ENCODE measurements around the gene SPINK9. TPM values are rescaled to one million over a fixed set of nuclear protein-coding genes. Genes with fewer than 3 reads are reported as not detected.

The SPINK9 gene
- total and polyA plus RNA-seq, 8 donors = not detected

DNA sequence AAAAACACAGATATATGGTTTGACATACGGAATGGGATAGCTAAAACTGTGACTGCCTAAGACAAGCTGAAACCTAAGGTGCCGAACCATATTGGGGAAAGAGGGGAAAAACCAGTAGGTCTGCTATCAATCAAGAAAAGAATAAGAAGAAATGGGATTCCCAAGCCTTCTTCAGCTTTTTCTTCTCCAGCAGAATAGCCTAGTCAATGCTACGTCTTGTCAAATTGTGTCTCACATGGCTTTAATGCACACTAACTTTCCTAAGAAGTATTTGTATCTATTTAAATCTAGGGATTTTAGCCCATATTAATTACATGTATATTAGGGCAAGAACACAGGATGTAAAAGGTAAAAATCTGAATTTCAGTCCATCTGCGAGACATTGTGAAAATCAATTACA is 47.6 kb downstream of the SPINK9 start:
- peak in 1 of 2 donors; percentile 26 for DNase-seq
- Histone ChIP-seq H3K36me3 (peaks cover 0 to 10% (median 8%) of the 10 kb centered on the region in 4 donors), H3K4me3 (peak overlapping the region; percentile 66 to 85 (median 83)), H3K27me3 (no peaks in the 10 kb centered on the region), H3K9me3 (peaks cover 0 to 6% (median 0%) of the 10 kb centered on the region in 4 donors), H3K27ac (peak overlapping the region in 4 of 5 donors; percentile 92 to 97 (median 94)), H3K4me1 (peaks cover 25 to 68% (median 50%) of the 10 kb centered on the region in 4 donors)
- intact Hi-C loops (cut with DNase I; ENCODE audit: low total_unique reads) = no loop called here
- 17 to 42% (median 24%) methylated on average over 4 of the region's 4 CpGs for WGBS, 5 donors
- no peak for TF ChIP-seq EP300 (IDR thresholded peaks at IDR 0.05)
- TF ChIP-seq, protein P1, sequence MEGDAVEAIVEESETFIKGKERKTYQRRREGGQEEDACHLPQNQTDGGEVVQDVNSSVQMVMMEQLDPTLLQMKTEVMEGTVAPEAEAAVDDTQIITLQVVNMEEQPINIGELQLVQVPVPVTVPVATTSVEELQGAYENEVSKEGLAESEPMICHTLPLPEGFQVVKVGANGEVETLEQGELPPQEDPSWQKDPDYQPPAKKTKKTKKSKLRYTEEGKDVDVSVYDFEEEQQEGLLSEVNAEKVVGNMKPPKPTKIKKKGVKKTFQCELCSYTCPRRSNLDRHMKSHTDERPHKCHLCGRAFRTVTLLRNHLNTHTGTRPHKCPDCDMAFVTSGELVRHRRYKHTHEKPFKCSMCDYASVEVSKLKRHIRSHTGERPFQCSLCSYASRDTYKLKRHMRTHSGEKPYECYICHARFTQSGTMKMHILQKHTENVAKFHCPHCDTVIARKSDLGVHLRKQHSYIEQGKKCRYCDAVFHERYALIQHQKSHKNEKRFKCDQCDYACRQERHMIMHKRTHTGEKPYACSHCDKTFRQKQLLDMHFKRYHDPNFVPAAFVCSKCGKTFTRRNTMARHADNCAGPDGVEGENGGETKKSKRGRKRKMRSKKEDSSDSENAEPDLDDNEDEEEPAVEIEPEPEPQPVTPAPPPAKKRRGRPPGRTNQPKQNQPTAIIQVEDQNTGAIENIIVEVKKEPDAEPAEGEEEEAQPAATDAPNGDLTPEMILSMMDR (IDR thresholded peaks at IDR 0.05) = no peak
- no peak for TF ChIP-seq POLR2A (IDR thresholded peaks at IDR 0.05)
- no peak for TF ChIP-seq POLR2AphosphoS5 (IDR thresholded peaks at IDR 0.05)

DNA sequence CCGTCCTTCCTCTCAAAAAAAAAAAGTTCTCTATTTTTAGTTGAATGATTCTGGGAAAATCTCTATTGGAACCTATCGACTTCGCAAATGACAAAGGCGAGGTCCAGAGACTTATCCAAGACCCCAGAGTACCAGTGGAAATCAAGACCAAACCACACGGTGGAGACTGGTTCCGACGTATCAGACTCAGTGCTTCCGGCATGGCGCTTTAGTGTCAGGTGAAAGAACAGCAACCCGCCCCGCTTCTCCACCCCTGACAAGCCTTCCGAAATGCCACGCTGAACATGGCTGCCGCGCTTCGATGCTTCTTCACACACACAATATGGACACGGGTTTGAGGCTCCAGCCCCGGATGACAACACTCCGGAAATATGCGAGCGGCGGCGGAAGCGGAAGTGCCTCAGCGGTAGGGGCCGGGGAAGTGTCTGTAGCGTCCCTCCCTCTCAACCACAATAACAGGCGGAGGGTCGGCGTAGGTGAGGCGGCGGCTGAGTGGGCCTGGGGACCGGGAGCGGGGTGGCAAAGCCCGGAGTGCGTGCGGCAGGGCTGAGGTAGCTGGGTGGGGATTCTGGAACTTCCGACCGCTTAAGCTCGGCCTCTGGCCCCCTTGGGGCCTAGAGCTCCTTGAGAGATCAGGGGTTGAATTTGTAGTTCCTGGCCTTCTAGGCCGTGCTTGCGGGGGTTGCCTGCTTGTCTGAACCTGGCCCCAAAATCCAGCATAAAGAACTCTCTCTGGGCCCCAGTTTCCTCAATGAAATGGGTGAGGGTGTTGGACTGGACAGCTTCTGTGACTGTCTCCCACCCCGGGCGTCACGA is 48.4 kb downstream of the SPINK9 start, which contains the start of gene FBXO38:
Gene FBXO38 (plus strand): TSS at position 395 of the 816 bp plus-strand sequence. CDS start 10,819 bp downstream, outside the sequence.
- Histone ChIP-seq H3K36me3 (peaks cover 0 to 10% (median 8%) of the 10 kb centered on the region in 4 donors), H3K27me3 (no peaks in the 10 kb centered on the region), H3K4me3 (peak within 1 kb of the TSS; percentile 66 to 85 (median 83)), H3K9me3 (no peaks in the 10 kb centered on the region), H3K27ac (peak within 1 kb of the TSS; percentile 87 to 97 (median 94)), H3K4me1 (peaks cover 32 to 76% (median 57%) of the 10 kb centered on the region in 4 donors)
- DNase-seq = peak; percentile 97 to 99
- intact Hi-C loops (cut with DNase I; ENCODE audit: low total_unique reads) = no loop called here
- WGBS, 5 donors = 0 to 1% (median 1%) methylated on average over 36 to 45 of the region's 45 CpGs
- TF ChIP-seq, protein P1 (IDR thresholded peaks at IDR 0.05) = no peak
- peak in 2 of 4 donors; percentile 24 to 63 for TF ChIP-seq POLR2A (IDR thresholded peaks at IDR 0.05)
- TF ChIP-seq EP300 (IDR thresholded peaks at IDR 0.05) = no peak
- TF ChIP-seq POLR2AphosphoS5 (IDR thresholded peaks at IDR 0.05) = peak; percentile 88 to 98 (median 98)

DNA sequence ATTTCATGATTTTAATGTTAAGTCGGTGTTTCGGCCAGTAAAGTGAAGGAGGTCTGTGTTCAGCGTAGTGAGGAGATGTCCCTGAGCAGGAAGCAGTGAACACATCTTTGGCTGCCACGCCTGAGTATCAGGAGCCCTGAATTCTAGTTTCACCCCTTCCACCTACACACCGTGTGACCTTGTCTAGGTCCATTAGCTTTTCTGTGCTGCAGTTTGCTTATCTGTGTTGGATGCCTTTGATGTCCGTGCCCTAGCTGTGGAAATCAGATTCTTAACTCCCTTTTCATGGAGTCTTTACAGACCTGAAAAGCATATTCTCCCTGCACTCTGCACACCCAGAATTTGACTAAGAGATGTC is 49.0 kb downstream of the SPINK9 start:
- DNase-seq = peak in 1 of 2 donors; percentile 53
- H3K4me1 ChIP-seq = peaks cover 32 to 82% (median 60%) of the 10 kb centered on the region in 4 donors
- peak overlapping the region; percentile 87 to 97 (median 94) for H3K27ac ChIP-seq
- TF ChIP-seq POLR2A (IDR thresholded peaks at IDR 0.05) (no peak), POLR2AphosphoS5 (IDR thresholded peaks at IDR 0.05) (no peak), EP300 (IDR thresholded peaks at IDR 0.05) (no peak)
- no peaks in the 10 kb centered on the region for H3K27me3 ChIP-seq
- H3K9me3 ChIP-seq = no peaks in the 10 kb centered on the region
- H3K36me3 ChIP-seq = peaks cover 0 to 10% (median 8%) of the 10 kb centered on the region in 4 donors
- 0 to 2% (median 1%) methylated on average over 6 of the region's 6 CpGs for WGBS, 5 donors
- peak overlapping the region; percentile 66 to 85 (median 83) for H3K4me3 ChIP-seq
- intact Hi-C loops (cut with DNase I; ENCODE audit: low total_unique reads) = no loop called here

DNA sequence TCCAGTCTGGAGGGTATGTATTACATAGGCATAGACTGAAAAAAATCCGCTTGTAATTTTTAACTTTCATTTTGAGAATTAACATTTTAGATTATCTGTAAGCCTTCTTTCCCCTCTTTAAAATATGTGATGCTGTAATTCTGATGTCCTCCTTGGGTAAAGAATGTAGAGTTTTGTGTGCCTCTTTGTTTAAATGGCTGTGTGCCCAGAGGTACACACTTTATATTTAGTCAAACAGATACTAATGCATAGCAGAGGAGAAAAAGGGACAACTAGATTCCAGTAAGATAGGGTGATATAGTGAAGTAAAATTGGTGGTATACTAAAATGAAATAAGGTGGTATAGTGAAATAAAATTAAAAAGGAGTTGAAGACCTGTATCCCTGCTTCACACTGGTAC is 49.7 kb downstream of the SPINK9 start:
- Histone ChIP-seq H3K4me3 (peak overlapping the region in 2 of 4 donors; percentile 66 to 84), H3K27me3 (no peaks in the 10 kb centered on the region), H3K27ac (peak overlapping the region in 3 of 5 donors; percentile 92 to 97 (median 95)), H3K4me1 (peaks cover 32 to 84% (median 59%) of the 10 kb centered on the region in 4 donors), H3K9me3 (no peaks in the 10 kb centered on the region), H3K36me3 (peaks cover 0 to 10% (median 8%) of the 10 kb centered on the region in 4 donors)
- DNase-seq = no peak
- WGBS, 5 donors = 74 to 83% (median 80%) methylated on average over 1 of the region's 1 CpG
- TF ChIP-seq POLR2A (IDR thresholded peaks at IDR 0.05) (no peak), POLR2AphosphoS5 (IDR thresholded peaks at IDR 0.05) (no peak)
- intact Hi-C loops (cut with DNase I; ENCODE audit: low total_unique reads) = no loop called here

DNA sequence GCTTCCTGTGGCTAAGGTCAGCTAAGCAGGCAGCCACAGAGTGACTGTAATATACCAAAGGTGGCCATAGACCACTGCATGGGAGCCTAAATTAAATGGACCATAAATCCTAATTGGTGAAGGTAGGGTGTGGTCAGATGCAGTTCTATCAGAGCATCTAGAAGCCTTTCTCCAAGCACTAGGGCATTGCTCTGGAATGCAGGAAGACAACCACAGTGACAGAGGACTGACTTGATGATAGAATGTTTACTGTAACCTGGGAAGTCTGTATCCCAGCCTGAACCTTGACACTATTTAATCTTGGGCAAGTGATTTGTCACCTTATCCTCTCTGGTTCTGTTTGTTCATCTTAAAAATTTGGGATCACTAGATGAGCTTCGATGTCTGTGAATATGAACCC is 50.7 kb downstream of the SPINK9 start:
- no peak for DNase-seq
- intact Hi-C loops (cut with DNase I; ENCODE audit: low total_unique reads) = no loop called here
- WGBS, 5 donors = 90 to 97% (median 93%) methylated on average over 1 of the region's 1 CpG
- H3K27ac ChIP-seq = peak overlapping the region in 1 of 5 donors; percentile 97
- H3K36me3 ChIP-seq = peaks cover 0 to 10% (median 8%) of the 10 kb centered on the region in 4 donors
- TF ChIP-seq POLR2AphosphoS5 (IDR thresholded peaks at IDR 0.05) (no peak), EP300 (IDR thresholded peaks at IDR 0.05) (no peak), POLR2A (IDR thresholded peaks at IDR 0.05) (no peak)
- TF ChIP-seq, protein P1 (IDR thresholded peaks at IDR 0.05) = no peak
- no peaks in the 10 kb centered on the region for H3K9me3 ChIP-seq
- no peaks in the 10 kb centered on the region for H3K27me3 ChIP-seq
- H3K4me3 ChIP-seq = no peak overlapping the region
- peaks cover 36 to 87% (median 64%) of the 10 kb centered on the region in 4 donors for H3K4me1 ChIP-seq

All from stomach (tissue), 9 donors.